HG03103 (cell line): ENCODE measurements around the gene FZR1.

Source experiments
- ATAC-seq: cut with Tn5 transposase; IDR thresholded peaks from one replicate; pipeline ENCODE4 v1.9.1; 2021; ENCODE audit warnings: low read depth; ENCODE audit not compliant: unreplicated experiment

Gene FZR1

DNA sequence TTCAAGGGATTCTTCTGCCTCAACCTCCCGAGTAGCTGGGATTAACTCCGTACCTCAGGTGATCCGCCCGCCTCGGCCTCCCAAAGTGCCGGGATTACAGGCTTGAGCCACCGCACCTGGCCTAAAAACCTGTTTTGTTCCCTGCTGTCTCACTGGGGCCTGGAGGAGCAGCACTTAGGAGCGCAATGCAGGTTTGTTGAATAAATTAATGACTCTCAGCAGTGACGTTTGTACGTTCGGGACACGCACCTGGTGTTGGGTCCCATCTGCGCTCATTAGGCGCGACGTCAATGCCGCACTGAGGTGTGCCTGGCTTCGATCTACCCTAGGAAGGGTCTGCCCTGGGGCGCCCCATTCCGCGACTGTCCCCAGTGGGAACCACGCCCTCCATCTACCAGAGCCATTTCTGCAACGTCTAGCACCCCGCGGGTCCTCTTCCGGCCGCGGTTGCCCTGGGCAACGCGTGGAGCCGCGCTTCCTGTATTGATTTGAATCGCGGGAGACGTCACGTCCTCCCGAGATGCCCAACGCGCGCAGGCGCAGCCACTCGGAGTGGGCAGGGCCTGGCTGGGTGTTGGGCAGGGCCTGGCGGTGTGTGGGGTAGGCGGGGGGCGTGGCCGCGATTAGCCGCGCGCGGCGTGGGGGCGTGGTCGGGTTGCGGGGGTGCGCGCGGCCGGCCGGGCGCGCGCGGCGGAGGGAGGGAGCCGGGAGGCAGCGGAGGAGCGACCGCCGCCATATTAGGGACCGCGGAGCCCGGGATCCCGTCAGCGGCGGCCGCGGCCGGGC lies at the start of gene FZR1:
Gene FZR1, plus strand, starts transcription at position 714 of the 786 bp plus-strand sequence. CDS start 16,679 bp downstream, outside the sequence.
- peak; percentile 90 for ATAC-seq

DNA sequence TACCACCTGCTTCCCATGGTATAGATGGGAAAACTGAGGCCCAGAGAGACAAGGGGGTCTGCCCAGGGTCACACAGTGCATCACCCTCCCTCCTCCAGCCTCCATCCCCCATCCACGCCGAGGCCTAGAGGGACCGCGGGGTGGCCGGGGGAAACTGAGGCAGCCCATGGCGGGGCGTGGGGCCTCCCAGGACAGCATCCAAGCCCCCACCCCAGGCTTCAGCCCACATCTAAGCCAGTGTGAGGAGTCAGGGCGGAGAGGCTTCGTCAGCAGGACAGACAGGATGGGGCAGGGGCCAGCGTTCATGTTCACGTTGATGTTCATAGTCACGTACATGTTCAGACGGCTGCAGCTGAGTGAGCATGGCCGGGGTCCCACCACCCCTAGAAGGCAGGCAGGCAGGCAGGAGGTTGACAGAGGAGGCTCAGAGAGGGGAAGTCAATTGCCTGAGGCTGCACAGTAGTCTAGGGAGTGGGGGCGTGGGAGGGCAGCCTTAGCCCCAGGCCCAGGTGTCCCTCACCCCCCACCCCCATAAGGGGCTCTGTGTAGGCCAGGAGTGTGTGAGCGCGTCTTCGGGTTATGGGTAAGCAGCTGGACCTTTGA lies 49.1 kb upstream of the FZR1 start:
- ATAC-seq: no peak

DNA sequence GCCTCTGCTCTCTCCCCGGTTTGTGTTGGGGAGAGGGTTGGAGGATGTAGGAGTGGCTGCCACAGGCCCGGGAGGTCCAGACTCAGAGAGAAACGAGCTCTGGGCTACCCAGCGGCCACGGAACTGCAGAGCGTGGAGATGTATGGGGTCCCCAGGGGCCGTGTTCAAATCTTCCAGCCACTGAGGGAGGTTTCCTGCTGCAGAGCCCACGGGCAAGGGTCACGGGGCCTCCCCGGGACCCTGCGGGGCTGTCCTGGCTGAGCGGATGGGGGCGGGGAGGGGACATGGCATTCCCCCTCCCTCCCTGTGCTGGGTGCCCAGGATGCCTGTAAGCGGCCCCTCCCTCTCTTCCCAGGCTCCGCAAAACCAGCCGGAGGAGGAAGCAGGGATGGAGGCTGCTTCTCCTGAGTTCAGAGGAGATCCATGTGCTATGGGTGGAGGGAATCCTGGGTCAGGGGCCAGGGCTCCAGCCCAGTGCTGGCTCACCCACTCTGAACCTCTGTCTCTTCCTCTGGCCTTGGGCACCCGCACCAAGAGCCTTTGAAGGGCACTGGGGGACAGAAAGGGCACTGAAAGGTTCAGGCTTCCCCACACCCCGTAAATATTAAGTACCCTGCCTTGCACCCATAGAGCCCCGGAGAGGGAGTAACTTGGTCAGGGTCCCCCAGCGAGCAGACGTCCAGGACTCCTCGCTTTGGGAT lies 48.4 kb upstream of the FZR1 start:
- no peak for ATAC-seq

DNA sequence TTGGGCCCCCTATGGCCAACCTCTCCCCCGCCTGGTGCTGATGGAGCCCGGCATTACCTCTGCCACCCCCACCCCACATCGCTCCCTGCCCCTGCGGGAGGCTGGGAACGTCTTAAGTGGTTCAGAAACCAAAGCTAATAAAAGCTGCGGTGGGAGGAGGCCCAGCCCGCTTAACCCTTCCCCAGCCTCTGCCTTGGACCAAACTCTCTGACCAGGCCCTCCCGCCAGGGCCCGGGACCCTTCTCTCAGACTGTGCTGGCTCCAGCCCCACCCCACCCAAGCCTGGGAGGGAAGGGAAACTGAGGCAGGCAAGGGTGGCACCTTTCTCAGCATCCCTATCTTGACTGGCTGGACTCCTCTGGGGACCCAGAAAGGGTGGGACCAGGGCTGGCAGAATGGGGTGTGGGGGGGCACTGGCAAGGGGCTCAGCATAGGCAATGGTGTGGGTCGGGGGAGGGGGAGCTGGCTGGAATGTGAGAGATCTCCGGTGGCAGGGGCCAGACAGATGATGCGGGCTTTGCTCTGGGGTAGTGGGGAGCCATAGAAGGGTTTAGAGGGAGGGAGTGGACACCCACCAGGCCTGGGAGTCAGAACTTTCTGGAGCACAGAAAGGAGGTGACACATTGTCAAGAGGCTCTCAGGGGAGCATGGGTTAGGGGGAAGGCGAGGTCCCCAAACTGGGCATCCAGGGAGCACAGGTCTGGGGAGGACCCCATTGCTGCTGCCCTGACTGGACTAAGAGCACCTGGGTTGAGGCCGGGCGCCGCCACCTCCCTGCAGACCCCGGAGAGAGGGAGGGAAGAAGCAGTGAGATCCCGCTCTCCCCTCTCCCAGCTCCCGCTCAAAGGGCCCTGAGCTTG lies 47.7 kb upstream of the FZR1 start:
- no peak for ATAC-seq

DNA sequence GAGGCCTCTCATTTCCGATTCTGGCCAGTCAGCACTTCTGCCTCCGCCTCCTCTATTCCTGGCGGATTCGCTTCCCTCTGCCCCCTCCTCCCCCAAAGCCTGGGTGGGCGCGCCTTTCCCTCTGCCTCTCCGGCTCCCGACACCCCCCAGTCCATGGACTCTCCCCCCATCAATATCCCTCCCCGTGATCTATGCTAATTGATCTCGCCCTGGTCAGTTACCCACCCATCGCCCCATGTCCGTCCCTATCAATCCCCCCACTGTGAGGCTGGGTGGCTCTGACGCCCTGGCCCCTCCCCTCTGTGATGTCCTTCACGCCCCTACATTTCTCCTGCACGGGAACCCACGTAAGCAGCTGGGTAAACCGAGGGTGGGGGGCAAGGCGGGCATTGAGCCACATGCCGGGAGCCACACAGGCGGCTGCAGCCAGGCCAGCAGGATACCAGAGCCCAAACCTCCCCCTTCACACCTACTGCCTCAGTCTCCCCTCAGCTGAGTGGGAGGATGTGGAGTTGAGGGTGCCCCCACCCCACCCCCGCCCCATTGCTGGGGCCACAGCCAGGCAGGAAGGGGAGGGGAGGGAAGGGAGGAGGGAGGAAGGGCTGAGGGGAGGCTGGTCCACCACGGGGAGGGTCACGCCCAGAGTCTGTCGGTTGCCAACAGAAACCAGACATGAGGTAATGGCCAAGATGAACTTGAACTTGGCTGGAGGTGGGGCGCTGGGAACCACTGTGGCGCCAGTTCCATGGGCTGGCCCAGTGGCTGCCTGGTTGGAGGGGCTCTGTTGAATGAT lies 46.8 kb upstream of the FZR1 start:
- no peak for ATAC-seq

DNA sequence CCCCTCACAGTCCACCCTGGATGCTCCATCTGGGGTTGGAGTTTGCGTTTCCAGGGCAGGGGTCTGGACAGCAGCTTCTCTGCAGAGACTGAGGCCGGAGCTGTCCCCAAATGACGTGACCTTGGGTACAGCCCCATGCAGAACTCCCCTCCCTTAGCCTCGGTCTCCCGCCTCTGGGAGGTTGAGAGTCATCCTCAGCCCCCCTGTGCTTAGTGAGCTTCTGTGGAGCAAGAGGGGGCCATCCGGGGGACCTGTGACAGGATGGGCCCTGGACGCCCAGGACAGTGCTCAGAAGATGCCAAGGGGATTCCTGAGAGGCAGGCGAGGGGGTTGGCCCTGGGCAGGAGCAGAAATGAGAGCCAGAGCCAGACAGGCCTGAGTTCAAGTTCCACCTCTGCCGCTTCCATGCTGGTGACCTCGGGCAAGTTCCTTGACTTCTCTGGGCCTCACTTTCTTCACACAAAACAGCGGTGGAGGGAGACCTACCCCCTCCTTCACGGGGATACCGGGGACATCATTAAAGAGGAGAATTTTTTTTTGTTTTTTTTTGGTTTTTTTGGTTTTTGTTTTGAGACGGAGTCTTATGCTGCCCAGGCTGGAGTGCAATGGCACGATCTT lies 46.0 kb upstream of the FZR1 start:
- no peak for ATAC-seq

DNA sequence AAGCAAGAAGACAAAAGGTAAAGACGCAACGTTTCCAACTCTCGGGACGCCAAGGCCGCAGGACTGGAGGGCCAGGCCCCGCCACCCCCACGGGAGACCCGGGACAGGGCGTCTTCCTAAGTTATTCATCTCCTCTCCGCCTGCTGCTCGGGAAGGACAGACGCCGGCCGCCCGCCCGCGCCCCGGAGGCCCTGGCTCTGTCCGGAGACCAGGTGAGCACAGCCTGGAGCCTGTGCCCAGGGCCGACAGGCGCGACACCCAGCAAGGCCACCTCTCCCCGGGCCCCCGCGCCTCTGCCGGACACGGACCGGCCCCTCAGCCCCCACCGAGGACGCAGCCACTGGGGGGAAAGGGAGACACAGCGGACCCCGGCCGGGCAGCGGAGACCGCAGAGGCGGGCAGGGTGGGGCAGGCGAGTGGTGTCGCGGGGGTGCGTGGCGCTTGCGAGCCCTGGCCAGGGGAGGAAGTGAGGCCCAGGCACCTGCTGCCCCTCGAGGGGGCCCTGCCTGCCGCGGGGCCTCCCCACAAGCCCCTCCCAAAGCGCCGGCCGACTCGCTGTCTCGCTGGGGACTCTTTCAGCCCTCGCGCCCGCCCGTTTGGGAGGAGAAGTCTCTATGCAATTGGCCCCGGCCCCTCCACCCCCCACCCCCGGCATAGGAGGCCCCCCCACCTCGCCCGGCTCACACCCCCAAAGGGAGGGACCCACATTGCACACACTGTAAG lies 43.0 kb upstream of the FZR1 start:
- no peak for ATAC-seq

DNA sequence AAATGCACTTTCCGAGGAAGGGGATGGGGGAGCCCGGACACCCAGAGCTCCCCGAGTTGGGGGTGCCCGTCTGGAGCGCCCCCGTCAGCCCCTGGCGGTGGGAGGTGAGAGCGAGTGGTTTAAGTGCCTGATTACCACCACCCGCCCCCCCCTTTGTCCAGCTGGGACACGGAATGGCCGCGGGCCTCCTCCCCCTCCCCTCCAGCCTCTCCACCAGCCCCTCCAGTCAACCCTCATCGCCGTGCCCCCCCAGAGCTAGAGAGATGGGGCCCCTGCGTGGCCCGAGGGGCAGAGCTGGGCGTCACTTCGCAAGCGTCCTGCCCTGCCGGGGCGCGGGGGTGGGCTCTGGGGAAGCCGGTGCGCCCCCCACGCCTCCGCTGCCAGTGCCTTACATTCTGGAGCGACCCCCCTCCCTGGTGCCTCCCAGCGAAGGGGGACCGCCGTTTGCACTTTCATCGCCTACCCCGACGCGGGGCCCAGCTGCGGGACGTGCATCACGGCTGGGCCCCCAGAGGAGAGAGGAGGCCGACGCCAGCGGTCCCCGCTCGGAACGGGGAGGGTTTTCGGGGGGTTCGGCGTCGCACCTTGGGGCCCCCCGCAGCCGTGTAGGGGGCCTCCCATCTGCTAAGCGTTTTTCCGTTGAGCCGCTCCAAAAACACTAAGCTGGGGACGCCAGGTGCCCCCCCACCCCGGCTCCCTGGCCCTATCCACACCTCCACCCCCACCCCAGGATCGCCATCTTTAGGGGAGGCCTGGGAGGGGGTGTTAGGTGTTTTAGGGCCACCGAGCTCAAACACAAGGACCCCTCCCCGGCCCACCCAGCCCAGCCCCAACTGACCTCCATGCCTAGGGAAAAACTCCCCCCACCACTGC lies 42.2 kb upstream of the FZR1 start:
- no peak for ATAC-seq

DNA sequence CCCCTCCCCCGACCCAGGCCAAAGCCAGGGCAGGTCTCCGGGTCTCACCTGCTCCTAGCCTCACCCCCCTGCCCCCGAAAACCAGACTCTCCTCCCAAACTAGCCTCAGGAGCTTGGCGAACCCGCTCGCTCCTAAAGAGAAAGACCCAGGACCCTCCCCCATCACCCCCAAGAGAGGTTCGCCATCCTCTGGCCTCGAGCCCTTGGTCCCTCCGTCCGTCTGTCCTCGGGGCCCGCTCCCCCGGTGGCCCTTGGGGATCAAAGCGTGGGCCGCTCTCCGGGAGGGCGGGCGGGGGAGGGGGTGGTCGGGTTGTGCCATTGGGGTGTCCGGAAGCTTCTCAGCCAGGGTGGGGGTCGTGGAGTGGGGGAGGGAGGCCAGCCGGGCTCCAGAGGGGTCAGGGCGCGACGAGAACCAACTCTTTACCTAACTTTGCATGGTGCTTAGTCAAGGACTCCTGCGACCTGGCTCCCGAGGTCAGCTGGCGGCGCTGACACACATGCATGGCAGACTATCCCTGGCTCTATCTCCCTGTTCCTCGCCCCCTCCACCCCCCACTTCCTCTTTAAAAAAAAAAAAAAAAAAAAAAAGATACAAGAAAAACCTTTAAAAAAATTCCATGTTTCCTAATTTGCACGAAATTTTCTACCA lies 41.4 kb upstream of the FZR1 start:
- no peak for ATAC-seq

DNA sequence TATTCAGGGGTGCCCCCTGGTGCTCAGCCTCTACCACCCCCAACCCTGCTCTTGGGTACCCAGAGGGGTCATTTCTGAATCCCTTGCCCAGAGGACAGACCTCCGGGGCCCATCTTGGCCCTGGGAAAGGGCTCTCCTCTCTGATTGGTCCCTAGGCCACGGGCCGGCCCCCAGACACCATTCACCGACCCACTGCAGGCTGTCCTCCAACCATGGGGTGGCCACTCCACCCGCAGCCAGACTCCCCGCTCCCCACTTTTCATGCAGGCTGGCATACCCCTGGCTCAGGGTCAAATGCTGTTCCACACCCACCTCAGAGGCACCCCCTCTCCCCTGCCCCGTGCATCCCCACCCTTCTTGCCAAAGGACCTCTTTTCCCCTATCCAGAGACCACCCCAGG lies 40.6 kb upstream of the FZR1 start:
- no peak for ATAC-seq

DNA sequence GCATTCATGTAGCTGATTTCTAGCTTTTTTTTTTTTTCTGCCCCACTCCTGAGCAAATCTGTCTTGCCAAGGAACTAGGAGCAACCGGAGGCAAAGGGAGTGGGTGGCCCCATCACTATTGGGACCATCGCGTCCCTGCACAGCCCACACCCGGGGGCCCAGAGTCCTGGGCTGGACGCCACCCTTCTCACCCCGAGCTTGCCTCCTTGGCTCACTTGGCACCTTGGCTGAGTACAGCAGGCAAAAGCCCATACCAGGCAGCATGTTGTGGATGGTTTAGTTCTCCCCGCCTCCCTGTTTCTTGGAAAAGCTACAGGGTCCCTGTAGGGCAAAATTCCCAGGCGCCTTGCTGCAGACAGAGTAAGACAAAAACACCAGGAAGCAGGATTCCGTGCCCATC lies 39.5 kb upstream of the FZR1 start:
- ATAC-seq: no peak

DNA sequence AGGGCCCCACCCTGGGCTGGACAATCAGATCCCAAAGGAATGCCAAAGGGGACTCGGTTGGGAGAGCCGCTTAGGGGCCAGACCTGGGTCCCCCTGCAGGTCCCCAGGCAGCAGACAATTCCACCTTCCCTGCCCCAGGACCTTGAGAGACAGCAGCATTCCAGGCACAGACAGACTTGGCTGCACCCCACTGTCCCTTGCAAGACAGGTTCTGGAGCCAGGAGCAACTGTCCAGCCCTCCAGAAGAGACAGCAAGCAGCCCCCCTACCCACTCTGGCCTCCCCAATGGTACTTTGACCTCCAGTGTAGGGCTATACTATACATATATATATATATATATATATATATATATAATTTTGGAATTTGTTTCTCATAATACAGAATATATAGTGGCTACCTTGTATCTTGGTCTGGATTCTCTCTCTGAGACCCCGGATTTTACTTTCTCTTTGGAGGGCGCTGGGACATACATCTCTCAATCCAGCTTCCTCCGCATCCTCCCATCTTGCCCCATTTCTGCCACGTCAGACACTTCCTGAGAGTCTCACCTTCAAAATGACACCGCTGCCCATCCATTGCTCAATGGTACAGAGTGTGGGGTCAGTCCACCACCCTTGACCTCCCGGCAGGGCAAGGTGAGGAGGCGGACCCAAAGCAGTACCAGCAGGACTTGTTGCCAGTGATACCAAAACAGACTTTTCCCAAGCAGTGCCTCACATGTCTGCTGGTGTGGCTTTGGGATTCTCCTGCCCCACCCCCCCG lies 38.5 kb upstream of the FZR1 start:
- ATAC-seq: no peak

DNA sequence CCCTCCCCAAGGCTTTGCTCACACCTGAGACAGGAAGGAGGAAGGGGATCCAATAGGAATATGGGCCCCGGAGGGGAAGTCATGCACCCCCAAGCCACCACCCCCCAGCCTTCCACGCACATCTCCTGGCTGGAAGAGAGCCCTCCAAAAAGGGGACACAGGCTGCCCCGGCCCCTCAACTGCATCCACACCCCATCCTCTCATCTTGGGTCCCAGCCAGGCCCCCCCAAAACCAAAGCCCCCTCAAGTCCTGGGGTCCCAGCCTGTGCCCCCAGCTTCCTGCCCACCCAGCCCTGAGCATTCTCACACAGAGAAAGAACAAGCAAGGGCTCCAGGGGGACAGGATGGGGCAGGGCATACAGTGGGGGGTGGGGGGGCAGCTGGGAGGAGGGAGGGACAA lies 37.9 kb upstream of the FZR1 start:
- no peak for ATAC-seq

DNA sequence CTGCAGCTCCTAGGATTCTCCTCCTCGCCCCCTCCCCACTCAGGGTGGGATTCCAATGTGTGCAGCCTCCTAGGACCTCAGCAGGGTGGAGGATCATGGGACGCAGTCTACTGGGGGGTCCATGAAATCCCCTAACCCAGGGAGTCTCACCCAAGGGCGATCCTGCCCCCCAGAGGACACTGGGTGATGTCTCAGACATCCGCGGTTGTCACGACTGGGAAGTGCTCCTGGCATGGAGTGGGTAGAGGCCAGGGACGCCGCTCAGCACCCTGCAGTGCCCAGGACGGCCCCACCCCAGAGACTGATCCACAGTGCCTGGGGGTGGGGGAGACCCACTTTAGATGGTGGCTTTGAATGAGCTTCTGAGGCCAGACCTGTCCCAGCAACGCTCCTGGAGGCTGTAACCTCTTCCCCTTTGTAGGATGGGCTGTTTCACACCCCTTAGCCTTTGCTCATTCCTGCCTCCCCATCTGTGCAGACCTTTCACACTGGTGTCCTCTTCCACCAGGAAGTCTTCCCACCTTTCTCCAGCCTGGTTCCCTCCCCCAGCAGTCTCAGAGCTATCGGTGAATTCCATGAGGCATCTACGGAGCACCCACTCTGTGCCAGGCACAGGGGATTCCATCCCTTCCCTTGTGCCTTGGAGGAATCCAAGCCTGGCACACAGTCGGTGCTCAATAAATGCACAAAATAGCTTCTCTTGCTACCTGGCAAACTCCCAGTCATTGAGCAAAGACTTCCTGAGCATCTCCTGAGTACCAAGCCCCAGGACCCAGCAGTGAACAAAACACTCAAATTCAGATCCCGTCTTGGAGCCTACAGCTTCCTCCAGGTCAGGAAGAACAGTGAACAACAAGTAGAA lies 36.2 kb upstream of the FZR1 start:
- no peak for ATAC-seq

DNA sequence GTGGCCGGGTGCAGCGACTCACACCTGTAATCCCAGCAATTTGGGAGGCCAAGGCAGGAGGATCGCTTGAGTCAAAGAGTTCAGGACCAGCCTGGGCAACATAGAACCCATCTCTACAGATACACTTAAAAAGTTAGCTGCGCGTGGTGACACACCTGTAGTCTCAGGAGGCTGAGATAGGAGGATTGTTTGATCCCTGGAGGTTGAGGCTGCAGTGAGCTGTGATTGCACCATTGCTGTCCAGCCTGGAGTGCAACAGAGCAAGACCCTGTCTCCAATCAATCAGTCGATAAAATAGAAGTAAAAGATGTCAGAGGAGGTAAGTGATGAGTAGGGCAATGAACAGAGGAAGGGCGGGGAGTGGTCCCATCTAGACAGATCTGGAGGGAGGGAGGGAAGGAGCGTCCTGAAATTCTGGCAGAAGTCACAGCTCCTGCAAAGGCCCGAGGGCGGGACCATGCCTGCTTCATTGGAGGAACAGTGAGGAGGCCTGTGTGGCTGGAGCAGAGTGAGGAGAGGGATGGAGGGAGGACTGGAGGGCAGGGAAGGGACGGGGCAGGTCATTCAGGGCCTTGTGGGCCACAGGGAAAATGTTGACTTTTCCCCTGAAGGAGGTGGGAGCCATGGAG lies 35.5 kb upstream of the FZR1 start:
- no peak for ATAC-seq
